Activated T-cell treated with anti-CD3 and anti-CD28 coated beads, Interleukin-2, amount 50 U/mL, for 48 hours (primary cell): ENCODE measurements around the gene GTSE1.

ENCODE experiments used
- DNase-seq, 2 experiments: peaks; one replicate each; pipeline ENCODE4 v3.0.0-alpha.2; 2020

The GTSE1 gene

GRCh38 chr22:46274381-46274780 is 22.3 kb upstream of the GTSE1 start:
- no peak for DNase-seq

GRCh38 chr22:46275455-46276122 is 21.1 kb upstream of the GTSE1 start:
- no peak for DNase-seq

DNA sequence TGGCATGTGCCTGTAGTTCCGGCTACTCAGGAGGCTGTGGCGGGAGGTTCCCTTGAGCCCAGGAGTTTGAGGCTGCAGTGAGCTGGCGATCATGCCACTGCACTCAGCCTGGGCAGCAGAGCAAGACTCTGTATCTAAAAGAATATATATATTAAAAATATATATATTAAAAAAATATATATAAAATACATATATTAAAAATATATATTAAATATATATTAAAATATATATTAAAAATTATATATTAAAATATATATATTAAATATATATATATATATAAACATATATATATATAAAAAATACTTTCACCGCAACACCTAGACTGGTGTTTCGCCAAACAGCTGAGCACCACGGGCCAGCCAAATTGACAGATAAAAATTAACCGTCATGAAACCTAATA is 20.1 kb upstream of the GTSE1 start:
- no peak for DNase-seq

GRCh38 chr22:46278656-46279645 is 17.7 kb upstream of the GTSE1 start:
- no peak for DNase-seq

GRCh38 chr22:46280063-46280817 is 16.4 kb upstream of the GTSE1 start:
- no peak for DNase-seq

DNA sequence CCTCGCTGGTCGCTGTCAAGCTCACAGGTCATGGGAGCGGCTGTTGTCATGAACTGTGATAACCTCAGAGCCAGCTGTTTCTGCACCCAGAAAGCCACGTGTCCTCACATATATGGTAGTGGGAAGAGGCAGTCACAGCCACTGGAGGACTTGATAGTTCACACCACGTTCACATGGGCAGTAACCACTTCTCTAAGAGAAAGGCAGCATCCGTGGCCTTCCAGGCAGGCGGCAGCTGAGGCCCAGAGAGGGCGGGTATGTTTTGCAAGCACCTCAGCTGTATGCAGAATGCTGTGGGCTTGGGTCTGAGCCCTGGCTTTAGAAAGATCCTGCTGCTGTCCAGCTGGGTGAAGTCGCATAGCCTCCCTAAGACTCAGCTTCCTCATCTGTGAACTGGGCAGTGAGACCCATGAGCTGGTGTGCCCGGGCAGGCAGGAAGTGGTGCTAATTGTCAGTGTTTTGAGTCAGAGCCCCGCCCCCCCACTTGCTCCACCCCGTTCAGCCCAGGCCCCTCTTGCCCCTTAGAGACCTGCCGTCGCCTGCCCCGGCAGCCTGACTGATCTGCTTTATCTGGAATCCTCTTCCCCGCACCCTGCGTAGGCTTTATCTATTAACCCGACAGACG is 15.6 kb upstream of the GTSE1 start:
- no peak for DNase-seq

GRCh38 chr22:46281866-46282678 is 14.6 kb upstream of the GTSE1 start:
- no peak for DNase-seq

GRCh38 chr22:46286006-46286405 is 10.7 kb upstream of the GTSE1 start:
- DNase-seq = no peak

DNA sequence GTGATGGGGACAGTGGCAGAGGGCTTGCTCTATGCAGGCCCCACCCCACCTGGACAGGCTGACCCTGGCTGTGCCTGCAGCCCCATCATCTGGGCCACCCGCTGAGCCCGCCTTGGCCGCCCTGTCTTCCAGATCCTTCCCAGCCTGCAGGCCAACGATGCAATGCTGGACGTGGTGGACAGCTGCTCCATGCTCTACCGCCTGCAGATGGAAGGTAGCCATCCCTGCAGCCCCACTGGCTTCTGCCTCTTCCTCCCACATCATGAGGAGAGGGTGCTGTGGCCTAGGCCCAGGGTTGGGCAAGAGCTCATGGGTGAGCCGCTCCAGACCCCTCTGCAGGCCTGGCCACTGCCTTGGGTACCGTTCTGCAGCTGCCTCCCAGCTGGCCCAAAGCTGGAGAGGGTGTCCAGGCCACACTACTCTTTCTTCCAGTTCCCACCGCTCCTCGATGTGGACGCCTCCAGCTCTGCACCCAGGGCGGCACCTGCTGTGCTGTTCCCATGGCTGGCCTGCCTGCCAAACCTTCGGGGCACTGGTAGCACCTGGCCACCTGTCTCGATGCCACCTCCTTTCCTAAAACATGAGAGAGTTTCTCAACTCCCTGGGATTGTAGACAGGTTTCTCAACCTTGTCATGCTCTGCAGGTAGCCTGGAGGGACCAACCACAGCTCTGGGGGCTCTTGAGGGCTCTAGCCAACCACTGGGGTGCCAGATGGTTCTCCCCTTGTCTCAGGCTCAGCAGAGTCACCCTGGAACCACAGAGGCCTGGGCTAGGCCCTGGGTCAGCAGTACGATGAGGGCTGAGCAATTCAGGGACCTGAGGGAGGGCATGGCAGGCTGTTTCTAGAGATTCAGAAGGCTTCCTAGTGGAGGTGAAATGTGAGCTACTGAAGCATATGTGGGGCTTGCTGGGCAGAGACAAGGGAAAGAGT is 9.5 kb upstream of the GTSE1 start:
- no peak for DNase-seq

- DNase-seq = peak; percentile 38 to 52
These were observed 8.6 kb upstream of the GTSE1 start for GRCh38 chr22:46287873-46288751.

DNA sequence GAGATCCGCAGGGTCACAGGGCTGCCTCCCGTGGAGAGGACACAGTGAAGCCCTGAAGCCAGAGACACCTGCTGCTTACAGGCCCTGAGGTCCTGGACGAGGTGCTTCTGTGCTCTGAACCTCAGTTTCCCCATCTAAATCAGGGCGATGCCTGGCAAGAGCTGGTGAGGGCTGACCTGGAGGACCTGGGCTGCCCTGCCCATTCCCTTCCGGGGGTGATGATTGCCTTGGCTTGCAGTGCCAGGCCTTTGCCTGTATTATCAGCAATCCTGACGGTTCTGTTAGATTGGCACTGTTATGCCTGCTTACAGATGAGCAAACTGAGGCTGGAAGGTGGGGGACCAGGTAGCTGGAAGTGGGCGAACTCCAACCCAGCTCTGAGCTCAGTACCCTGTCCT is 7.8 kb upstream of the GTSE1 start:
- no peak for DNase-seq

GRCh38 chr22:46289244-46289891 is 7.3 kb upstream of the GTSE1 start:
- no peak for DNase-seq

- no peak for DNase-seq
These were observed 6.4 kb upstream of the GTSE1 start for GRCh38 chr22:46290121-46290842.

- no peak for DNase-seq
These were observed 5.6 kb upstream of the GTSE1 start for GRCh38 chr22:46290843-46291785.

DNA sequence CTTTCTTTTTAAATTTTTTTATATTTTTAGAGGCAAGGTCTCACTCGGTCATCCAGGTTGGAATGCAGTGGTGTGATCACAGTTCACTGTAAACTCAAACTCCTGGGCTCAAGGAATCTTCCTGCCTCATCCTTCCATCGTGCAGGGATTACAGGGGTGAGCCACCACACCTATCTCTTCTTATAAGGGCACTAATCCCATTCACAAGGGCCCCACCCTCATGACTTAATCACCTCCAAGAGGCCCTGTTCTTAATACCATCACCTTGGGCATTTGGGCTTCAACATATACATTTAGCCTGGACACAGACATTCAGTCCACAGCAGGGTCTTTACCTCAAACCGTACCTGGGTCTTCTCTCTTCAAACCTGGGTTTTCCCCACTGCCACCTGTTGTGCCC is 4.5 kb upstream of the GTSE1 start:
- DNase-seq = no peak

DNA sequence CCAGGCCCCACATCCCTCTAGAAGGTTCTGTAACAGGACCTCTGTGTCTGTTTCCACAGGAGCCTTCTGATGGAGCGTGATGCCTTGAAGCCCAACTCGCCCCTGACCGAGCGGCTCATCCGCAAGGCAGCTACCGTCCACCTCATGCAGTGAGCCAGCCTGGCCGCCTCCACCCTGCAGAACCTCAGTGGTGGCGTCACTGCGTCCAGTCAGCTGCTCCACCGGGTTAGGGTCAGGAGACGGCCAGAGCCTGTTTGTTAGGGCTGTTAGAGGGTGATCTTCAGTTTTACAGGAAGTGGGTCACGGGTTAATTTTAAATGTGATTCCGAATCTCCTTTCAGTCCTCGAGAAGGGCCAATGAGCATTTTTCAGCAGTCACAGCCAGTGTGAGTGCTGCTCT is 3.9 kb upstream of the GTSE1 start:
- no peak for DNase-seq

GRCh38 chr22:46293577-46294260 is 3.0 kb upstream of the GTSE1 start:
- DNase-seq = peak; percentile 35 to 48
